Measurements from ENCODE around the gene PTRH2.
"Not testable (repeated sequence)": the region's sequence is repeated elsewhere in the genome, so short reads cannot be mapped to it uniquely, and the experiment has no call there.

Gene PTRH2
- 7.9 reads per million, percentile 27 among the genes with 10 or more reads in this experiment for total RNA-seq

DNA sequence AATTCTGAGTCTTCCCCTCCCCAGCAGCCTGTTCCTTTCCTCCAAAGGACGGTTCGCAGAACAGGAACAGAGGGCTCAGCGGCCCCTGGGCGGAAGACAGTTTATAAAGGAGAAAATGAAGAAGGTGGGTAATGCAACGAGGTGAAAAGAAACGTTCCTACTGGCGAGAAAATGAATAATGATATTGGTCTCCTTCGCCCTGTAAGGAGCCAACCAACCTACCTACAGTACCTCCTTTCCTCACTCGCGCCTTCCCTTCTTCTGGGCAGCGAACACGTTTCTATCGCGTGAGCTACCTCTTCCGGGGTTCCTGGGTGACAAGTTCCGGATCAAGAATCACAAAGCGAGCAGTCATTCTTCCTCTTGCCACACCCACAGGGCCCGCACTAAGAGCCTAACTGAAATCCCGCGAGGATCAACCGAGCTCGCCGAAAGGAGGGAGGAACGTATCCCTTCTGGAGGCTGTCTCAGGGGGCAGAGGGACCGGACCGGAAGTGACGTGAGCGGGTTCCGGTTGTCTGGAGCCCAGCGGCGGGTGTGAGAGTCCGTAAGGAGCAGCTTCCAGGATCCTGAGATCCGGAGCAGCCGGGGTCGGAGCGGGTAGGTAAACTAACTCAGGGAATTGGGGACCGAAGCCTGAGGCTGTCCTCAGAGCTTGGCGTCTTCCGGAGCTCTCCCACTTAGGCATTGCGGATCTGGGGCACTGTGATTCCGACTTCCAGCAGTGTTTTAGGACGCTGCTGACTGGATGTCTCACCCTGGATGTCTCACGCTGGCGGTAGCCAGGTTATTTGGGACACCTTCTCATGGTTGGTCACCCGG, at the start of gene PTRH2, which contains the start of gene VMP1:
Gene PTRH2 (minus strand): TSS at position 282 of the 822 bp plus-strand sequence. CDS start 9,452 bp downstream, outside the sequence.
Gene VMP1 (plus strand): TSS at position 506 of the 822 bp plus-strand sequence. CDS start 23,793 bp downstream, outside the sequence.
- peak; percentile 86 for DNase-seq

- no peak for DNase-seq
Measured at GRCh38 chr17:59756236-59756818, 49.1 kb upstream of the PTRH2 start.

- DNase-seq: not testable (repeated sequence)
Measured at GRCh38 chr17:59755069-59755468, 47.8 kb upstream of the PTRH2 start.

GRCh38 chr17:59754552-59754951, 47.3 kb upstream of the PTRH2 start:
- no peak for DNase-seq

- DNase-seq: peak; percentile 19
Measured at GRCh38 chr17:59753522-59754467, 46.6 kb upstream of the PTRH2 start.

- no peak for DNase-seq
Measured at GRCh38 chr17:59752922-59753321, 45.7 kb upstream of the PTRH2 start.

GRCh38 chr17:59752446-59752845, 45.2 kb upstream of the PTRH2 start:
- no peak for DNase-seq

- DNase-seq: no peak
Measured at GRCh38 chr17:59751955-59752413, 44.8 kb upstream of the PTRH2 start.

DNA sequence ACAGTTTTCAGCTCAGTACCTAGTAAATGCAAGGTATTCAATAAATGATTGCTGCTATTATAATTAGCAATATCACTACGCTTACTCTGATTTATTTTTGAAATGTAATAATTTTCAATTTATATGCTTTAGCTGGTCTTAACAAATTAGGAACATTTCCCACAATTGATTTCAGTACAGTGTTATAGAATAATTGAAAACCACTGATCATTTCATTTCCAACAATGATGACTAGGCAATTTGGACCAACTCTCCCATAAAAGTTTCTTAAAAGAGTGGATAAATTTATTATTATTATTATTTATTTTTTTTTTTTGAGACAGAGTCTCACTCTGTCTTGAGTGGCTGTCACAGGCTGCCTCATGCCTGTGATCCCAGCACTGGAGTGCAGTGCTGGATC, 41.4 kb upstream of the PTRH2 start:
- no peak for DNase-seq

DNA sequence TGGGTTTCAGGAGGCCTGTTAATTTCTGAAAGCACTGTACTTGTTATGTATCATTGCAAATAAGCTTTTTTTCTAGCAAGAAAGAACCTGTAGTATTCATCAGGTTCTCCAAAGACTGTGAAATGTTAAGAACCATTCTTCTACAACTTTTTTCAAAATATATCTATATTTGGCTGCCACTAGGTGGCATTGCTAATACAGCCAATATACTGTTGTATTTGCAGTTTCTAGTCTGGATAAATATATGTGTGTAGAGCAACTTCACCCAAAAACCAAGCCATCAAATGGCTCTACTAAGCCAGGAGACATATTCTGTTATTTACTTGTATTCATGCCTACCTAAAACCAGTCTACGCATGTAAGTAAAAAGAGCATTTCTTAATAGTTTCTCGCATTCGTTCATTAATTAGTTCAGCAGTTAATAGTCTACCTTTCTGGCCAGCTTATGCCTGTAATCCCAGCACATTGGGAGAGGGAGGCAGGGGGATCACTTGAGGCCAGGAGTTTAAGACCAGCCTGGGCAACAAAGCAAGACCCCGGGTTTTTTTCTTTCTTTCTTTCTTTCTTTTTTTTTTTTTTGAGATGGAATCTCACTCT, 39.7 kb upstream of the PTRH2 start:
- no peak for DNase-seq

DNA sequence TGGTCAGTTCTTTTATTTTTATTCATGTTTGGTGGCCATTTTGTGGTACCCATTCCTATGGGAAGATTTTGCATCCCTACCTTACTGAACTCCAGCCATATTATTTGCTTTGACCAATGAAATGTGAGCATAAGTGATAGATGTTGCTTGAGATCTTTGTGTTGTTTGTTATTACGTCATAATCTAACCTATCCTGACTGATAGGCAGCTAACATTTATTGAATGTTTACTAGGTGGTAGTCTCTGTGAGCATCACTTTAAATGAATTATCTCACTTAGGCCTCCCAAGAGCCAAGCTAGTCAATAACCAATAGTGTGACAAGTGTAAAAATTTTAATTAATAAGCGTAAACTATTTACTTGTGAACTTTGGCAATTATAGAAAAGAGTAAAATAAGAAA, 37.8 kb upstream of the PTRH2 start:
- DNase-seq: no peak

DNA sequence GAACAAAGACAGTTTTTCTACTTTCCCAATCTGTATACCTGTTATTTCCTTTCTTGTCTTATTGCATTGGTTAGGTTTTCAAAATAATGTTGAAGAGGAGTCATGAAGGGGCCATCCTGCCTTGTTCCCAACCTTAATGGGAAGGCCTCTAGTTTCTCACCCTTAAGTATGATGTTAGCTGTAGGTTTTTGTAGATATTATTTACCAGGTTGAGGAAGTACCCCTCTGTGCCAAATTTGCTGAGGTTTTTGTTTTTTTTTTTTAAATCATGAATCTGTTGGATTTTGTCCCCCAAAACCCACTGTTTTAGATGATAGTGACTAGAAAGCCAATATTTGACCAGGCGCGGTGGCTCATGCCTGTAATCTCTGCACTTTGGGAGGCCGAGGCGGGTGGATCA, 36.6 kb upstream of the PTRH2 start:
- DNase-seq: no peak

- DNase-seq: no peak
Measured at GRCh38 chr17:59737324-59737723, 30.1 kb upstream of the PTRH2 start.

DNA sequence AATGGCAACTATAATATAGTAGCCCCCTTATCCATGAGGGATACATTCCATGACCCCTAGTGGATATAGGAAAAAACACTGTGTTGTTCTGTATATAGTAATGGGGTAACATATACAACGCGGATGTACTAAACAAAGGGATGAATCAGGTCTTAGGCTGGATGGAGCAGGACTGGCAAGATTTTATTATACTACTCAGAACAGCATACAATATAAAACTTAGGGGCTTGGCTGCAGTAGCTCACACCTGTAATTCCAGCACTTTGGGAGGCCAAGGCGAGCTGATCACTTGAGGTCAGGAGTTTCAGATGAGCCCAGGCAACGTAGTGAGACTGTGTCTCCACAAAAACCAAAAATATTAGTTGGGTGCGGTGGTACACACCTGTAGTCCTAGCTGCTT, 27.0 kb upstream of the PTRH2 start:
- DNase-seq: no peak

DNA sequence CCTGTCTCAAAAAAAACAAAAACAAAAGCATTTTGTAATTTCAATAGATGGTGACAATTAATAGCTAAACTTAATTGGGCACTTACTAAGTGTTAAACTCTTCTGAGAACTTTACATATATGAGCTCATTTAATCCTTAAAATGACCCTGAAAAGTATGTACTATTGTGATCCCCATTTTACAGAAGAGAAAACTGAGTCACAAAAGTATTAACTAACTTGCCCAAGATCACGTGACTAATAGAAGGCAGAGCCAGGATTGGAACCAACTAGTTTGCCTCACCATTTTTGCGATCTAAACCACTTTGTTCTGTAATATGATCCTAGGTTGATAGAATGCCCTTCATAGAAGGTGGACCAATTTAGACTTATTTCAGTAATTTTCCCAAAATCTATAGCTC, 26.5 kb upstream of the PTRH2 start:
- DNase-seq: no peak

GRCh38 chr17:59730268-59730834, 23.1 kb upstream of the PTRH2 start:
- DNase-seq: no peak

DNA sequence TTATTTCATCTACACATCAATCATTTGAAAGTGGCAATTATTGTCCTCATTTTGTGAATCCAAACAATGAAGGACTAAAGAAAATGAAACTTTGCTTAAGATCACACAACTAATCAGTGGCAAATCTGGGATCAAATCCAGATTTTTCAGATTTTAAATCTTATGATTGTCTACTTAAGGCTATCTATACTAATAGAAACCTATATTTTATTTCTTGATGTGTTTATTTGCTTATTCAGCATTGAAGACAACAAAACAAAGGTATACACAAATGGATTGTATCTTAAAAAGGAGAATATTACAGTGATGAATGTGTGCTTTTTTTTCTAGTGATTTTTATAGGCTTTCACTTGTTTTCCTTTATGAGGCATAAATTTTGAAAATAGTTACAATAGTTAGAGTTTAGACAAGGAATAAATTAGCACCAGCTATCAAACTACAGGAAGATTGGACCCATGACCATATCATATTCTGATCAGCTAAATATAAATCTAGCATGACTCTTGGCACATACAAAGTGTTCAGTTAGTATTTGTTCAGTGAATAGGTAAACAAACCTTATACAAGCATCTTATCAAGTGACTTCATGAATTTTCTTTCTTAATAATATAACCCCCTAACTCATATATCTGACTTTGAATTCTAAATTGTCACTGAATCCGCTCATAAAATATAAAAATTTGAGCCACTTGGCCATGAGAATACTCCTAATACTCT, 20.7 kb upstream of the PTRH2 start:
- no peak for DNase-seq

GRCh38 chr17:59725691-59726090, 18.5 kb upstream of the PTRH2 start:
- DNase-seq: no peak

GRCh38 chr17:59723607-59724006, 16.4 kb upstream of the PTRH2 start:
- no peak for DNase-seq

DNA sequence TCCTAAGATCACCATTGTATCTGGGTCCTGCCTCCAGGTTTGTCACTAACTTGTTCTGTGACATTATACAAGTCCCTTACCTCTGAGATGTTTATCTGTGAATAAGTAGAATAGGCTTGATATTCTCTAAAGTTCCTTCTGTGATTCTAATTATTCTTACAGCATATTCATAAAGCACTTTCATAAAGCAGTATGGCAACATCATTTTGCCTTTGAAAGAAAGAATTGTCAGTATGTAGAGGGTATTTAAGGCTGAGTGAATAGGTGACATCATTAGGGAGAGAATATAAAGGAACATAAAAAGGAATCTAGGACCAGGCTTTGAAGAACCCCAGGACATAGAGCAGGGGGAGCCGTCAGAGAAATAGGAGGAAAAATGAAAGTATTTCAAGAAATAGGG, 15.8 kb upstream of the PTRH2 start:
- DNase-seq: no peak

DNA sequence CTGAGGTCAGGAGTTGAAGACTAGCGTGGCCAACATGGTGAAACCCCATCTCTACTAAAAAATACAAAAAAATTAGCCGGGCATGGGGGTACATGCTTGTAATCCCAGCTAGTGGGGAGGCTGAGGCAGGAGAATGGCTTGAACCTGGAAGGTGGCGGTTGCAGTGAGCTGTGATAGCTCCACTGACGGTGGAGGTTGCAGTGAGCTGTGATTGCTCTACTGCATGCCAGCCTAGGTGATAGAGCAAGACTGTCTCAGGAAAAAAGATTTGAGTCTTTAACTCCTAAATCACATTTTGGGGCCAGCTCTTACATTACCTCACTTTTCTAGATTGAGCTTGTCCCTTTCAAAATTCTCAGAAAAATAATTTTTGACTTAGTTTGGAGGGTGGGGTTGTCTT, 15.4 kb upstream of the PTRH2 start:
- no peak for DNase-seq

GRCh38 chr17:59719526-59719925, 12.3 kb upstream of the PTRH2 start:
- no peak for DNase-seq

Measured in effector CD4-positive, alpha-beta T cell (primary cell).